ENCODE results near the gene LRRK1. TPM values are rescaled to one million over a fixed set of nuclear protein-coding genes. Genes with fewer than 3 reads are reported as not detected.
"Not testable (repeated sequence)": the region's sequence is repeated elsewhere in the genome, so short reads cannot be mapped to it uniquely, and the experiment has no call there.

Gene LRRK1
- total and polyA plus RNA-seq, 2 experiments from 2014 or later = 2.6 to 4.5 TPM

DNA sequence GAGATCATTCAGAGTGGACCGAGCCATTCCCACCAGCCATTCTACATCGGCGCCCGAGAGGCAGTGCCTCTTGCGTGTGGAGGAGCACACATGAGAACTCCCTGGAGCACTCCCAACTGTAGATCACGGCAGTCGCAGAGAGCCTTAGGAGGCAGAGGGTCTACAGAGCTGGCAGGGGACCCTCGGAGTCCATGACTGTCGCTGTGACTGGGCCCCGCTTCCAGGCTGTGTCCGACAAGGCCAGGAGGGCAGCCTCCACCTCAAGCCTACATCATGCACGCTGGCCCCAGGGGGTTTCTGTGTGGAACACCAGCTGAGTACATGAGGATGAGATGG lies 173.7 kb downstream of the LRRK1 start (continued):
- TF ChIP-seq, protein P1, sequence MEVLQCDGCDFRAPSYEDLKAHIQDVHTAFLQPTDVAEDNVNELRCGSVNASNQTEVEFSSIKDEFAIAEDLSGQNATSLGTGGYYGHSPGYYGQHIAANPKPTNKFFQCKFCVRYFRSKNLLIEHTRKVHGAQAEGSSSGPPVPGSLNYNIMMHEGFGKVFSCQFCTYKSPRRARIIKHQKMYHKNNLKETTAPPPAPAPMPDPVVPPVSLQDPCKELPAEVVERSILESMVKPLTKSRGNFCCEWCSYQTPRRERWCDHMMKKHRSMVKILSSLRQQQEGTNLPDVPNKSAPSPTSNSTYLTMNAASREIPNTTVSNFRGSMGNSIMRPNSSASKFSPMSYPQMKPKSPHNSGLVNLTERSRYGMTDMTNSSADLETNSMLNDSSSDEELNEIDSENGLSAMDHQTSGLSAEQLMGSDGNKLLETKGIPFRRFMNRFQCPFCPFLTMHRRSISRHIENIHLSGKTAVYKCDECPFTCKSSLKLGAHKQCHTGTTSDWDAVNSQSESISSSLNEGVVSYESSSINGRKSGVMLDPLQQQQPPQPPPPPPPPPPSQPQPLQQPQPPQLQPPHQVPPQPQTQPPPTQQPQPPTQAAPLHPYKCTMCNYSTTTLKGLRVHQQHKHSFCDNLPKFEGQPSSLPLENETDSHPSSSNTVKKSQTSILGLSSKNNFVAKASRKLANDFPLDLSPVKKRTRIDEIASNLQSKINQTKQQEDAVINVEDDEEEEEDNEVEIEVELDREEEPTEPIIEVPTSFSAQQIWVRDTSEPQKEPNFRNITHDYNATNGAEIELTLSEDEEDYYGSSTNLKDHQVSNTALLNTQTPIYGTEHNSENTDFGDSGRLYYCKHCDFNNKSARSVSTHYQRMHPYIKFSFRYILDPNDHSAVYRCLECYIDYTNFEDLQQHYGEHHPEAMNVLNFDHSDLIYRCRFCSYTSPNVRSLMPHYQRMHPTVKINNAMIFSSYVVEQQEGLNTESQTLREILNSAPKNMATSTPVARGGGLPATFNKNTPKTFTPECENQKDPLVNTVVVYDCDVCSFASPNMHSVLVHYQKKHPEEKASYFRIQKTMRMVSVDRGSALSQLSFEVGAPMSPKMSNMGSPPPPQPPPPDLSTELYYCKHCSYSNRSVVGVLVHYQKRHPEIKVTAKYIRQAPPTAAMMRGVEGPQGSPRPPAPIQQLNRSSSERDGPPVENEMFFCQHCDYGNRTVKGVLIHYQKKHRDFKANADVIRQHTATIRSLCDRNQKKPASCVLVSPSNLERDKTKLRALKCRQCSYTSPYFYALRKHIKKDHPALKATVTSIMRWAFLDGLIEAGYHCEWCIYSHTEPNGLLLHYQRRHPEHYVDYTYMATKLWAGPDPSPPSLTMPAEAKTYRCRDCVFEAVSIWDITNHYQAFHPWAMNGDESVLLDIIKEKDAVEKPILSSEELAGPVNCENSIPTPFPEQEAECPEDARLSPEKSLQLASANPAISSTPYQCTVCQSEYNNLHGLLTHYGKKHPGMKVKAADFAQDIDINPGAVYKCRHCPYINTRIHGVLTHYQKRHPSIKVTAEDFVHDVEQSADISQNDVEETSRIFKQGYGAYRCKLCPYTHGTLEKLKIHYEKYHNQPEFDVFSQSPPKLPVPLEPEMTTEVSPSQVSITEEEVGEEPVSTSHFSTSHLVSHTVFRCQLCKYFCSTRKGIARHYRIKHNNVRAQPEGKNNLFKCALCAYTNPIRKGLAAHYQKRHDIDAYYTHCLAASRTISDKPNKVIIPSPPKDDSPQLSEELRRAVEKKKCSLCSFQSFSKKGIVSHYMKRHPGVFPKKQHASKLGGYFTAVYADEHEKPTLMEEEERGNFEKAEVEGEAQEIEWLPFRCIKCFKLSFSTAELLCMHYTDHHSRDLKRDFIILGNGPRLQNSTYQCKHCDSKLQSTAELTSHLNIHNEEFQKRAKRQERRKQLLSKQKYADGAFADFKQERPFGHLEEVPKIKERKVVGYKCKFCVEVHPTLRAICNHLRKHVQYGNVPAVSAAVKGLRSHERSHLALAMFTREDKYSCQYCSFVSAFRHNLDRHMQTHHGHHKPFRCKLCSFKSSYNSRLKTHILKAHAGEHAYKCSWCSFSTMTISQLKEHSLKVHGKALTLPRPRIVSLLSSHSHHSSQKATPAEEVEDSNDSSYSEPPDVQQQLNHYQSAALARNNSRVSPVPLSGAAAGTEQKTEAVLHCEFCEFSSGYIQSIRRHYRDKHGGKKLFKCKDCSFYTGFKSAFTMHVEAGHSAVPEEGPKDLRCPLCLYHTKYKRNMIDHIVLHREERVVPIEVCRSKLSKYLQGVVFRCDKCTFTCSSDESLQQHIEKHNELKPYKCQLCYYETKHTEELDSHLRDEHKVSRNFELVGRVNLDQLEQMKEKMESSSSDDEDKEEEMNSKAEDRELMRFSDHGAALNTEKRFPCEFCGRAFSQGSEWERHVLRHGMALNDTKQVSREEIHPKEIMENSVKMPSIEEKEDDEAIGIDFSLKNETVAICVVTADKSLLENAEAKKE (CRISPR knock-in tag; IDR thresholded peaks at IDR 0.05) = no peak
- TF ChIP-seq NANOG (IDR thresholded peaks at IDR 0.05; ENCODE audit: borderline replicate concordance) = no peak

DNA sequence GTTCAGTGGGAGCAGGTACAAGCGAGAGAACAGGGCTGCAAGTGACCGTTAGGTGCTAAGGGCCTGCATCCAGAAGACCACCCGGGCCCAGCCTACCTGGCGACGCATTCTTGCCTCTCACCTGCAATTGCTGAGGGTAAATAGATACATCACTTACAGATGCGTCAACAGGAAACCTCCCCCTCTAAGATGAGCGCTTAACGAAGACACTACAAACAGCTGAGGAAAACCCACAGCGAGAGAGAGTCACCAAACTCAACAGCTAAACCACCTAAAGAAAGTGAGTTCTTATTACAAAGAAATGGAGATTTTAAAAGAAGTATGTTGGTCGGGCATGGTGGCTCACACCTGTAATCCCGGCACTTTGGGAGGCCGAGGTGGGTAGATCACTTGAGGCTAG lies 174.8 kb downstream of the LRRK1 start:
- peaks cover 10% of the 10 kb centered on the region; the same call in 2 of the 3 replicates for H3K4me1 Mint-ChIP-seq
- ATAC-seq = no peak
- TF ChIP-seq CREB1 (CRISPR knock-in tag; IDR thresholded peaks at IDR 0.05; ENCODE audit: low read depth) = no peak
- TF ChIP-seq ZNF331 (CRISPR knock-in tag; IDR thresholded peaks at IDR 0.05; ENCODE audit: low read depth) = no peak
- TF ChIP-seq, protein P2, sequence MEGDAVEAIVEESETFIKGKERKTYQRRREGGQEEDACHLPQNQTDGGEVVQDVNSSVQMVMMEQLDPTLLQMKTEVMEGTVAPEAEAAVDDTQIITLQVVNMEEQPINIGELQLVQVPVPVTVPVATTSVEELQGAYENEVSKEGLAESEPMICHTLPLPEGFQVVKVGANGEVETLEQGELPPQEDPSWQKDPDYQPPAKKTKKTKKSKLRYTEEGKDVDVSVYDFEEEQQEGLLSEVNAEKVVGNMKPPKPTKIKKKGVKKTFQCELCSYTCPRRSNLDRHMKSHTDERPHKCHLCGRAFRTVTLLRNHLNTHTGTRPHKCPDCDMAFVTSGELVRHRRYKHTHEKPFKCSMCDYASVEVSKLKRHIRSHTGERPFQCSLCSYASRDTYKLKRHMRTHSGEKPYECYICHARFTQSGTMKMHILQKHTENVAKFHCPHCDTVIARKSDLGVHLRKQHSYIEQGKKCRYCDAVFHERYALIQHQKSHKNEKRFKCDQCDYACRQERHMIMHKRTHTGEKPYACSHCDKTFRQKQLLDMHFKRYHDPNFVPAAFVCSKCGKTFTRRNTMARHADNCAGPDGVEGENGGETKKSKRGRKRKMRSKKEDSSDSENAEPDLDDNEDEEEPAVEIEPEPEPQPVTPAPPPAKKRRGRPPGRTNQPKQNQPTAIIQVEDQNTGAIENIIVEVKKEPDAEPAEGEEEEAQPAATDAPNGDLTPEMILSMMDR (conservative IDR thresholded peaks at IDR 0.05; ENCODE audit: low read depth in 2 of 2) = no peak
- TF ChIP-seq NANOG (IDR thresholded peaks at IDR 0.05; ENCODE audit: borderline replicate concordance) = no peak

DNA sequence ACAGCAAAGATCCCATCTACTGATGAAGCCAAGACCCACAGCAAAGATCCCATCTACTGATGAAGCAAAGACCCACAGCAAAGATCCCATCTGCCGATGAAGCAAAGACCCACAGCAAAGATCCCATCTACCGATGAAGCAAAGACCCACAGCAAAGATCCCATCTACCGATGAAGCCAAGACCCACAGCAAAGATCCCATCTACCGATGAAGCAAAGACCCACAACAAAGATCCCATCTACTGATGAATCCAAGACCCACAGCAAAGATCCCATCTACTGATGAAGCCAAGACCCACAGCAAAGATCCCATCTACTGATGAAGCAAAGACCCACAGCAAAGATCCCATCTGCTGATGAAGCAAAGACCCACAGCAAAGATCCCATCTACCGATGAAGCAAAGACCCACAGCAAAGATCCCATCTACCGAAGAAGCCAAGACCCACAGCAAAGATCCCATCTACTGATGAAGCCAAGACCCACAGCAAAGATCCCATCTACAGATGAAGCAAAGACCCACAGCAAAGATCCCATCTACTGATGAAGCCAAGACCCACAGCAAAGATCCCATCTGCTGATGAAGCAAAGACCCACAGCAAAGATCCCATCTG lies 176.7 kb downstream of the LRRK1 start:
- H3K36me3 Mint-ChIP-seq (ENCODE audit: low read depth); H3K27ac ChIP-seq (ENCODE audit: low read depth); H3K27me3 ChIP-seq (ENCODE audit: insufficient read depth); H3K27me3 Mint-ChIP-seq (ENCODE audit: insufficient read depth, low read depth, poor library complexity); H3K27ac Mint-ChIP-seq; H2AFZ ChIP-seq; H3K4me3 ChIP-seq; H3K4me1 ChIP-seq (ENCODE audit: insufficient read depth); H4K20me1 ChIP-seq (replicated peaks; ENCODE audit: insufficient read depth); H3K79me2 ChIP-seq (replicated peaks; ENCODE audit: insufficient read depth); DNase-seq (ENCODE audit: low spot score); H3K4me3 Mint-ChIP-seq; H3K4me1 Mint-ChIP-seq; H3K36me3 ChIP-seq (ENCODE audit: insufficient read depth); H3K9me3 Mint-ChIP-seq; ATAC-seq; H3F3A ChIP-seq (replicated peaks; ENCODE audit: low read depth); H3K9me2 ChIP-seq (ENCODE audit: insufficient read depth); H3K4me2 ChIP-seq: not testable (repeated sequence)

More for the DNA sequence above, 174.8 kb downstream of the LRRK1 start:
- Histone ChIP-seq H3K4me3 (no peak overlapping the region), H3K36me3 (ENCODE audit: insufficient read depth) (no peaks in the 10 kb centered on the region), H3K9me2 (ENCODE audit: insufficient read depth) (peaks cover 8% of the 10 kb centered on the region; the same call in 1 of the 2 replicates), H3K4me1 (ENCODE audit: insufficient read depth) (no peaks in the 10 kb centered on the region), H3K27ac (ENCODE audit: low read depth) (no peak overlapping the region), H3K27me3 (ENCODE audit: insufficient read depth) (no peaks in the 10 kb centered on the region), H2AFZ (no peak overlapping the region), H3F3A (replicated peaks; ENCODE audit: low read depth) (no peaks in the 10 kb centered on the region), H3K79me2 (replicated peaks; ENCODE audit: insufficient read depth) (no peaks in the 10 kb centered on the region), H4K20me1 (replicated peaks; ENCODE audit: insufficient read depth) (no peaks in the 10 kb centered on the region), H3K4me2 (no peak overlapping the region)
- DNase-seq (ENCODE audit: low spot score) = no peak
- H3K27me3 Mint-ChIP-seq (ENCODE audit: insufficient read depth, low read depth, poor library complexity) = peaks cover 8% of the 10 kb centered on the region
- H3K27ac Mint-ChIP-seq = no peak overlapping the region
- H3K36me3 Mint-ChIP-seq (ENCODE audit: low read depth) = no peaks in the 10 kb centered on the region
- H3K4me3 Mint-ChIP-seq = no peak overlapping the region
- H3K9me3 Mint-ChIP-seq = peaks cover 10% of the 10 kb centered on the region; the same call in 1 of the 3 replicates

All from GM23338 (cell line).